Activated CD4-positive, CD25-positive, alpha-beta regulatory T cell treated with anti-CD3 and anti-CD28 coated beads, Interleukin-2, amount 50 U/mL, for 16 hours (primary cell): ENCODE results near the gene TBX1.
"Not testable (repeated sequence)": the region's sequence is repeated elsewhere in the genome, so short reads cannot be mapped to it uniquely, and the experiment has no call there.

Experiments used
- DNase-seq: peaks from one replicate; pipeline ENCODE4 v3.0.0-alpha.2; 2020; ENCODE audit warnings: low read depth, low spot score

TBX1 gene

DNA sequence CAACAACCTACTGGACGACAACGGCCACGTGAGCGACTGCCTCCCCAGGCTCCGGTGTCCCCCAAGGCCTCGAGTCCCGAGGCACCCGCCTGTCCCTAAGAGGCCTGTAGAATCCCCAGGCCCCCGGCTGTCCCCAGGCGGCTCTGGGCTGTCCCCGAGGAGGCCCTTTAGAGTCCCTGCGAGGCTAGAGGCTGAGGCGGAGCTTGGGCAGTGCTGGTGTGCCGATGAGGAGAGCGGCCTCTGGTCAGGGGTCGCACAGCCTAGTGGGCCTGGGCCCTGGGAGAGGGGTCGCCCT, 3.7 kb downstream of the TBX1 start:
- no peak for DNase-seq

- no peak for DNase-seq
Measured at GRCh38 chr22:19764636-19765476, 4.3 kb downstream of the TBX1 start.

DNA sequence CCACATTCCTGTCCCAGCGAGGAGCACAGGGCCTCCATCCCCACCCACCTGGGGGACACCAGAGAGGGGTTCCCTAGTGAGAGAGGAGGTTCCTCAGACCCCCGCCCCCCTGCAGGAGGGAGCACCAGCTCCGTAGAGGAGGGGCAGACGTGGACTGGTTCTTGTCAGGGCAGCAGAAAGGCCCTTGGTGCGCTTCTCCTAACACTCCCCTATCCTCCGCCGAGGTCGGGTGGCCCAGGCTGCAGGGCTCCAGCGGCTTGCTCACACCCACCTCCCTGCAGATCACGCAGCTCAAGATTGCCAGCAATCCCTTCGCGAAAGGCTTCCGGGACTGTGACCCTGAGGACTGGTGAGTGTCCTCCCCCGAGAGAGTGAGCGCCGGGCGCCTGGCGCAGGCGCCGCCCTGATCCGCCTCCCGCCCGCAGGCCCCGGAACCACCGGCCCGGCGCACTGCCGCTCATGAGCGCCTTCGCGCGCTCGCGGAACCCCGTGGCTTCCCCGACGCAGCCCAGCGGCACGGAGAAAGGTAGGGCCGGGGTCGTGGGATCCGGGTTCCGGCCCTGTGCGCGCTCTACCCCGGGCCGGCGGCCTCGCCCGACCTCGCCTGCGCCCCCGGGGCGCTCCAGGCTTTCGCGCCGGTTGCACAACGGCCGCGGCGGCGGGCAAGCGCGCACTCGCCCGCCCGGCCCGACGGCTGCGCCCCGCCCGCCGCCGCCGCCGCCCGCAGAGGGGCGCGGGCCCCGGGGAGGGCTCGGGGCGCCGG, 5.1 kb downstream of the TBX1 start:
- no peak for DNase-seq

DNA sequence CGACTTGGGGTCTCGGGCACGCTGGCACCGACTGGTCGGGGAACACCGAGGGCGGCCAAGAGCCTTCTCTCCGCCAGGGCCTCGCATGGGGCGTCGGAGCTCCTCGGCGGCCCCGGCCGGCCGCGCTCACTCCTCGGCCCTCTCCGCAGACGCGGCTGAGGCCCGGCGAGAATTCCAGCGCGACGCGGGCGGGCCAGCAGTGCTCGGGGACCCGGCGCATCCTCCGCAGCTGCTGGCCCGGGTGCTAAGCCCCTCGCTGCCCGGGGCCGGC, 5.6 kb downstream of the TBX1 start:
- DNase-seq = no peak

GRCh38 chr22:19766511-19767426, 6.2 kb downstream of the TBX1 start:
- DNase-seq = no peak

DNA sequence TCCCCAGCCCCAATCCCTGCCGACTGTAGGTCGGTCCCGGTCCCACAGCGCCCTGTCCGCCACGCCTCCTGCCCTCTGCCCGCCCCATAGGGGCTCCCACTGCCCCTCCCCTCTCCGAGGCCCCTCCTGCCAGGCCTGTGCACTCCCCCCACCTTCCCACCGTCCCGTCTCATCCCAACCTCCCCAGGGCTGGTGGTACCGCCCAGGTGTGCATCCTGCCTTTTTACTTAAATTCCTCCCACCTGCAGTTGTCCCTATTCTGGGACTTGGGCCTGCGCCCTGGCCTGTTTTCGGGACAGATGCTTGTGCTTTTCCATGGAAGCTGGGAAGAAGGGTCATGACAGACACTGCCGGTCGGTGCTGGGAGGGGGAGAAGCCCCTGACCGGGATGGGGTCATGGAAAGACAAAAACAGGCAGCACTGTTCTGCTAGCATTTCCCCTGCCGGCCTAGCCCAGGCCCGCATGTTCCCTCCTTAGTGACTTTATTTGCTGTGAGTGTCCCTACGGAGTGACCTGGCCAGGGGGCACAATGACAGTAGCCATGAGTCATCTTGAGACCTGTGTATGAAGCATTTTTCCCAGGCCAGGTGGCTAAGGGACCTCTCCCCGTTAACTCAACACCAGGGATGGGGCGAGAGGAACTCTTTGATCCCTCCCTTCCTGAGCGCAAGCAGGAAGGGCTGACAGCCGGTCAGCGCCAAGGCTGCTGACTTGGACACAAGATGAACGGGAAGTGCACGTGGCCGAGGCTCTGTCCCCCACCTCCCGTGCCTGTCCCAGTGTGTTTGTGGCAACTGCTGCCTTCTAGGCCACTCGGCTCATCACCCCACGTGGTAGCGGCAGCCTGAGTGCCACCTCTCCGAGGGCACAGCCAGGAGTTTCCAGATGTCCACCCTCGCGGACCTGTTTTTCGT, 7.1 kb downstream of the TBX1 start:
- DNase-seq = no peak

DNA sequence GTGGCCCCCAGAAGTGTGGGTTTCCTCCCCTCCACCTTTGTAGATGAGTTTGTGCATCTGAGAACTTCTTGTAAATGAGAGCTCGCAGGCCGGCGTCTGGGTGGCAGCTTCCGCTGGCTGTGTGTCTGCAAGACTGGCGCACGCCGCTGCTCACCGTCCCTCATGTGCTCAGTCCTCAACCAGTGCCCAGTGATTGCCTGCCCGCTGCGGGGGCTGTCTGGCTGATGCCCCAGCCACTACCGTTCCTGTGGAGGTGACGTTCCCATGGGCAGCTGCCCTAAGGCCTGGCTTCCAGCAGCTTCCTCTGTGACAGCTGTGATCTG, 8.8 kb downstream of the TBX1 start:
- no peak for DNase-seq

GRCh38 chr22:19770349-19771220, 10.0 kb downstream of the TBX1 start:
- no peak for DNase-seq

DNA sequence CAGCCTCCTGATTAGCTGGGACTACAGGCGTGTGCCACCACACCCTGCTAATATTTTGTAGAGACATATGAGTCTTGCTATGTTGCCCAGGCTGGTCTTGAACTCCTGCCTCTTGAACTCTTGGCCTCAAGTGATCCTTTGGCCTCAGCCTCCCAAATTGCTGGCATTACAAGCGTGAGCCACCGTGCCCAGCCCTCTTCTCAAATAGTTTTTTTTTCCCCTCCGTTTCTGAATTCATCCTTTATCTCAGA, 11.8 kb downstream of the TBX1 start:
- DNase-seq = no peak

DNA sequence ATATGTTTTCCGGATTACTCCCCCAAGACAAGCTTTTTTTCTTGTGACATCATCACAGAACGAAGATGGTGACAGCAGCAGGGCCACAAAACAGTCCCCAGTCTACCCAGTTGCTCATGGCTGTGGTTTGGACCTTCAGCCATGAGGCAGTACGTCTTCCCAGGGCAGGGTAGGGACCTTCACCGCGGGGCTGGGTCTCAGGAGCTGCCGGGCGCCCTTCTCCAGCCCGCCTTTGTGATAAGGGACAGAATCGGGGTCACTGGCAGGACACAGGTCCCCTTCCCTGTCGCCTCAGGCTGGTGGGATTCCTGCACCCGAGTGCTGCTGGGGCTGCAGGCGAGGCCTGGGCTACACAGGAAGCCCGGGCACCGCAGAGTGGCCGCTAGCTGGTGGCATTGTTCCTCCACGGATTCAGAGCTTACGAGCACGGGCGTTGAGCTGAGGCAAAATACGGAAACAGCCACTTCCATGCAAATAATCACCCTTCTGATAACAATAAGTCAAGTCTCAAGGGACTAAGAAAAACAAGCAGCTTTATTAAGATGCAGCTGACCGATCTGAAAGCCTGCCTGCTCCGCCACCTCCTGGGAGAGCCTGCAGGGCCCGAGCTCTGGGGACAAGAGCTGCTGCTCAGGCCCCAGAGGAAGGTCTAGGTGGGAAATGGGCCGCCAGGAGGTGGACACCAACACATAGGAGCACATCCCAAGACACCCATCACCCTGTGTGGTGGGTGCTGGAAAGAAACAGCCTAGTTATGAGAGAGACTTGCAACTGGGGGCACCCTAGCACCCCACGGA, 12.3 kb downstream of the TBX1 start:
- no peak for DNase-seq

- DNase-seq = no peak
Measured at GRCh38 chr22:19773470-19774040, 13.0 kb downstream of the TBX1 start.

DNA sequence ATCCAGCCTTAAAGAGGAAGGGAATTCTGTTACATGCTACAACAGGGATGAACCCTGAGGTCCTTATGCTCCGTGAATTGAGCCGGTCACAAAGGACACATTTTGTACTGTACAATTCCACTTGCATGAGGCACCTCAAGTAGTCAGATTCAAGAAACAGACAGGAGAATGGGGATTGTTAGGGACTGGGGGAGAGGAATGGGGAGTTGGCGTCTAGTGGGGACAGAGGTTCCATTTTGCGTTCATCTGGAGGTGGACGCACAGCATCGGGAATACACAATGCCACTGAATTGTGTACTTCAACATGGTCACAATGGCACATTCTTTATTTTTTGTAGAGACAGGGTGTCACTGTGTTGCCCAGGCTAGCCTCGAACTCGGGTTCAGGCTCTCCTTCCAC, 14.1 kb downstream of the TBX1 start:
- no peak for DNase-seq

DNA sequence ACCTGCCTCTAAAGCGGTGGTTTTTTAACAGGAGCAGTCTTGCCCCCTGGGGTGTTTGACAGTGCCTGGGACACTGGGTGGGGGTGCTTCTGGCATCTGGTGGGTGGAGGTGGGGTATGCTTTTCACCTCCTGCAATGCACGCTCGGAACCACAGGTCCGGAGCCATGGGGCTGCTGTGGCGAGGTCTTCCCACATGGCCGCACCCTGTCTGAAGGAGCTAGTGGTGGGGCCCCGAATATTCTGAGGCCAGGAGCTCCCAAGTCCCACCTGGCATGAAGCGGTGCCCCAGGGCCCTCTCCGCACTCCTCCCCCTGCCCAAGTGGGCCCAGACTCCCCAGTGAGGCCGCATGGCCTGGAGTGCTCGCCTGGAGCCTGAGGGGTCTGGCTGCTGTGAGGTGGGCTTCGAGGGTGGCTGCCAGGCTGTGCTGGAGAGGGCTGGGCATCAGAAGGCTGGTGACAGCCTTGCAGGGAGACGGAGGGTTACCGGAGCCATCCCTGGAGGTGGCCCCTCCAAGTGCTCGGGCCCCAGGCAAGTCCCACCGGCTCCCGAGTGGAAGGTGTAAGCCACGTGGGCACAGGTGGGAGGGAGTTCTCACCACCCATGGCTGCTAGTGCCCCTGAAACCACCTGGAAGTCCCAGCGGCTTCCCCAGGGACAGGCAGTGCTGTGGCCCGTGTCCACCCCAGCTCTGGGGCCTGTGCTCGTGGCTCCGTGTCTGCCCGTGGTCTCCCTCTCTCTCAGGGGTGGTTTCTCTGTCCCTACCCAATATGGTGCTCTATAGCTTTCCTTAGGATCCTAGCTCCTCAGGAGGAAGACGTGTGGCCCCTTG, 15.1 kb downstream of the TBX1 start:
- DNase-seq = no peak

GRCh38 chr22:19776433-19777031, 16.0 kb downstream of the TBX1 start:
- no peak for DNase-seq

- not testable (repeated sequence) for DNase-seq
Measured at GRCh38 chr22:19777192-19777591, 16.6 kb downstream of the TBX1 start.

DNA sequence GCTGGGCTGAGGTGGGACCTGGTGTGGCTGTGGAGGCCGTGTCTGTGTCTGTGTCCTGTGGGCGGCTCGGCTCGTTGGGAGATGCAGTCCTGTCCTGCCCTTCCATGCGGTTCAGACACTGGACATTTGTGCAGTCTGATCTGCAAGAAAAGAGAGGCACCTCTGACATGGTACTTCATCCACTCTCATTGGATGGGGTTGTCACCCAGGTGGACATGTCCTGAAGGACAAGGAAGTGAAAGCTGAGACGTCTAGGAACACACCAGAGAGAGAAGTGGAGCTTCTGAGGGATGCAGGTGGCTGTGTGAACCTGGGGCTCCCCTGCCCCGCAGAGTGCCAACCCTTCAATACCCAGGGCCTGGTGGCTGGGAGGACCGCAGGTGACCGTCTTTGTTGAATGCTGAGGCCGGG, 18.4 kb downstream of the TBX1 start:
- no peak for DNase-seq

- DNase-seq = no peak
Measured at GRCh38 chr22:19779685-19780268, 19.2 kb downstream of the TBX1 start.

GRCh38 chr22:19782533-19782932, 22.0 kb downstream of the TBX1 start:
- no peak for DNase-seq
